ENCODE data around the gene SLC16A9. TPM values are rescaled to one million over a fixed set of nuclear protein-coding genes. Genes with fewer than 3 reads are reported as not detected.

The SLC16A9 gene
- polyA plus RNA-seq, 1 of the 3 experiments (the other 2 are of a cell fraction), result 4.7 TPM

DNA sequence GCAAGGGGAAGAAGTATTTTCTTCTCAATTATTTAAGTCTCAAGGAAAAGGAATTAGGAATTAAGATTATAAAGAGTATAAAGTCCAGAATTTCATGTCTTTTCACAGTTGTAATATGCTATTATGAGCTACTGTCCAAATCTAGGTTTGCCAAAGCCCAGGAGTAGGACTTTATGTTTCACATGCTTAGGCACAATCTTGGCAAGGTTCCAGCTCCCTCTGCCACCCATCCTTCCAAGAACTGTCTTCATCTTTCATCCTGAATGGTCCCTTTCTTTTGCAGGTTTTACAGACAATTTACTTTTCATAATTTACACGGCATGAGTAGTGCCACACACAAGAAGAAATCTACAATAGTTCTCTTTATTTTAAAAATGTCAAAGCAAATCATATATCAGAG lies 29.5 kb downstream of the SLC16A9 start:
- no peak overlapping the region for H3K27ac ChIP-seq (ENCODE audit: low read depth in 2 of 2, low read length in 1 of 2)
- peaks cover 6 to 7% of the 10 kb centered on the region in 2 experiments for H3K36me3 ChIP-seq (replicated peaks in 1 of 2; ENCODE audit: control insufficient read depth in 1 of 2, insufficient read depth in 2 of 2, low read length in 1 of 2)
- TF ChIP-seq GATA2 (CRISPR knock-in tag; IDR thresholded peaks at IDR 0.05) (no peak), NFIC (IDR thresholded peaks at IDR 0.05; ENCODE audit: borderline replicate concordance) (0 out of 2 replicates have a peak, but pooled peaks have one; percentile 15)
- H3K4me2 ChIP-seq, result no peak overlapping the region
- no peaks in the 10 kb centered on the region for H4K20me1 ChIP-seq (ENCODE audit: insufficient read depth)
- no peaks in the 10 kb centered on the region for H3K9me3 ChIP-seq
- no peak for DNase-seq
- H3F3A ChIP-seq (replicated peaks; ENCODE audit: insufficient read depth), result peaks cover 11% of the 10 kb centered on the region
- no peak overlapping the region for H3K9ac ChIP-seq
- H2AFZ ChIP-seq (ENCODE audit: low read depth), result no peak overlapping the region
- no peak overlapping the region for H3K4me3 ChIP-seq (ENCODE audit: low read depth in 2 of 2, low read length in 1 of 2)
- H3K4me1 ChIP-seq (ENCODE audit: control insufficient read depth in 1 of 2, insufficient read depth in 2 of 2, low read depth in 1 of 2, low read length in 1 of 2), result peaks cover 0 to 5% of the 10 kb centered on the region in 2 experiments; a peak in 1 of 4 replicates
- POLR2A ChIA-PET, result no interaction called here
- H3K9me2 ChIP-seq, result no peaks in the 10 kb centered on the region
- CTCF ChIA-PET, result interaction anchor here (1.3 to 1.7 kb wide), 3 partner anchors 9 to 150 kb away, joined by 3 to 5 read pairs (median 4); no protein-coding TSS in a partner anchor
- WGBS (ENCODE audit: low lambda C conversion rate), result 83% methylated on average over 1 of the region's 1 CpG
- H3K27me3 ChIP-seq (ENCODE audit: insufficient read depth), result no peaks in the 10 kb centered on the region
- H3K79me2 ChIP-seq (ENCODE audit: insufficient read depth), result no peaks in the 10 kb centered on the region

DNA sequence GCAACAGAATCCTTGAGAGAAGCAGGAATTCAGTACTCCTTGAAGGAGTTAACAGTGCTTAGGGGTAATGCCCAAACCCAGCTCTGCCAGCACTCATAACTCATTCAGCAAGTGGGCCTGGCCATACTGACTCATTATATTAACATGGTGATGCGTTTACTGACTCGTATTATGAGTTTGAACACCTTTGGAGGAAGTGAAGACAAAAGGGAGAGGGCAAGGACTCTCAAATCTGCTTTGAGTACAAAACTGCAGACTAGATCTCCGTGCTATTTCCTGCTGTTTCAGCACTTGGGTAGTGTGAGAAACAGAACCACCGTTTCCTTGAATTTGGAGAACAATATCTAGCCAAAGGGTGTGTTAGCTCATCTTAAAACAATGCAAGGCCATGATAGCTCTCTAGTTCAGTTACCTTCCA lies 30.8 kb downstream of the SLC16A9 start:
- Histone ChIP-seq H3K4me2 (no peak overlapping the region), H3F3A (replicated peaks; ENCODE audit: insufficient read depth) (peaks cover 17% of the 10 kb centered on the region), H3K79me2 (ENCODE audit: insufficient read depth) (no peaks in the 10 kb centered on the region), H3K27me3 (ENCODE audit: insufficient read depth) (no peaks in the 10 kb centered on the region), H3K4me3 (ENCODE audit: low read depth in 2 of 2, low read length in 1 of 2) (no peak overlapping the region), H3K27ac (ENCODE audit: low read depth in 2 of 2, low read length in 1 of 2) (peak overlapping the region in 1 of 2 experiments; percentile 2; a peak in 1 of 4 replicates), H3K9me2 (no peaks in the 10 kb centered on the region), H3K9ac (no peak overlapping the region), H3K36me3 (replicated peaks in 1 of 2; ENCODE audit: control insufficient read depth in 1 of 2, insufficient read depth in 2 of 2, low read length in 1 of 2) (peaks cover 6 to 7% of the 10 kb centered on the region in 2 experiments), H3K4me1 (ENCODE audit: control insufficient read depth in 1 of 2, insufficient read depth in 2 of 2, low read depth in 1 of 2, low read length in 1 of 2) (peaks cover 0 to 13% of the 10 kb centered on the region in 2 experiments; a peak in 1 of 4 replicates), H4K20me1 (ENCODE audit: insufficient read depth) (no peaks in the 10 kb centered on the region), H2AFZ (ENCODE audit: low read depth) (no peak overlapping the region; the same call in 1 of the 2 replicates), H3K9me3 (no peaks in the 10 kb centered on the region)
- TF ChIP-seq, protein P1, sequence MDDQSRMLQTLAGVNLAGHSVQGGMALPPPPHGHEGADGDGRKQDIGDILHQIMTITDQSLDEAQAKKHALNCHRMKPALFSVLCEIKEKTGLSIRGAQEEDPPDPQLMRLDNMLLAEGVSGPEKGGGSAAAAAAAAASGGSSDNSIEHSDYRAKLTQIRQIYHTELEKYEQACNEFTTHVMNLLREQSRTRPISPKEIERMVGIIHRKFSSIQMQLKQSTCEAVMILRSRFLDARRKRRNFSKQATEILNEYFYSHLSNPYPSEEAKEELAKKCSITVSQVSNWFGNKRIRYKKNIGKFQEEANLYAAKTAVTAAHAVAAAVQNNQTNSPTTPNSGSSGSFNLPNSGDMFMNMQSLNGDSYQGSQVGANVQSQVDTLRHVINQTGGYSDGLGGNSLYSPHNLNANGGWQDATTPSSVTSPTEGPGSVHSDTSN (IDR thresholded peaks at IDR 0.05), result peak; percentile 51
- TF ChIP-seq EZH2phosphoT487 (IDR thresholded peaks at IDR 0.05; ENCODE audit: borderline replicate concordance, low read depth) (no peak), FOSL2 (IDR thresholded peaks at IDR 0.05; ENCODE audit: borderline replicate concordance, low read depth) (no peak)
- ChIA-PET POLR2A (no interaction called here), CTCF (interaction anchor here (1.3 to 1.7 kb wide), 2 partner anchors 8 to 152 kb away, joined by 3 to 5 read pairs; no protein-coding TSS in a partner anchor)
- no peak for DNase-seq
- 43% methylated on average over 4 of the region's 4 CpGs for WGBS (ENCODE audit: low lambda C conversion rate)

DNA sequence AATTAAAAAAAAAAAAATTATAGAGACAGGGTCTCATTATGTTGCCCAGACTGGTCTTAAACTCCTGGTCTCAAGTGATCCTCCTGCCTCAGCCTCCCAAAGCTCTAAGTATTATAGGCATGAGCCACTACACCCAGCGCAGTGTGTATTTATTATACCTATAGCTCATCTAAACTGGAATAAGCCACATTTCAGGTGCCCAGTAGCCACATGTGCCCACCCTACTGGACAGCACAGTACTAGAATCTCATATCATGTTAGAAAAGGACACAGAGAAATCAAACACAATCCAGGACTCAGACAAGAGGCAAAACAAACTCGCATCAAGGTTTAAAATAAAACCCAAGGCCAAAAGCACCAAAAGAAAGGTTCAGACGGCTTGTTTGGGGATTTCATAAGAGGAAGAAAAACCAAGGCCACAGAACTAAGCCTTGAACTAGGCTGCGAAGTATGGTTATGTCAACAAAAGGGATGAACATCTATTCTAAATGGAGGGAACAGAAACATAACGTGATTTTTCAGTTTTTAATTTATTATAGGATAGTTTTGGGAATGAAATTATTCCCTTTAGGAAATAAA lies 32.3 kb downstream of the SLC16A9 start:
- Histone ChIP-seq H4K20me1 (ENCODE audit: insufficient read depth) (no peaks in the 10 kb centered on the region), H3K4me2 (no peak overlapping the region), H3F3A (replicated peaks; ENCODE audit: insufficient read depth) (peaks cover 6% of the 10 kb centered on the region), H3K4me1 (ENCODE audit: control insufficient read depth in 1 of 2, insufficient read depth in 2 of 2, low read depth in 1 of 2, low read length in 1 of 2) (peaks cover 0 to 13% of the 10 kb centered on the region in 2 experiments; a peak in 1 of 4 replicates), H3K27me3 (ENCODE audit: insufficient read depth) (no peaks in the 10 kb centered on the region), H3K36me3 (replicated peaks in 1 of 2; ENCODE audit: control insufficient read depth in 1 of 2, insufficient read depth in 2 of 2, low read length in 1 of 2) (peaks cover under 1 to 3% of the 10 kb centered on the region in 2 experiments), H3K79me2 (ENCODE audit: insufficient read depth) (no peaks in the 10 kb centered on the region), H3K4me3 (ENCODE audit: low read depth in 2 of 2, low read length in 1 of 2) (no peak overlapping the region), H3K9me2 (no peaks in the 10 kb centered on the region), H3K27ac (ENCODE audit: low read depth in 2 of 2, low read length in 1 of 2) (no peak overlapping the region), H3K9me3 (no peaks in the 10 kb centered on the region), H3K9ac (no peak overlapping the region), H2AFZ (ENCODE audit: low read depth) (no peak overlapping the region)
- ChIA-PET POLR2A (no interaction called here), CTCF (interaction anchor here (0.7 to 1.1 kb wide), 3 partner anchors 15 to 55 kb away, joined by 3 read pairs; partner anchors contain the start of gene SLC16A9)
- no peak for DNase-seq
- WGBS (ENCODE audit: low lambda C conversion rate), result 89% methylated on average over 5 of the region's 5 CpGs
- TF ChIP-seq EZH2phosphoT487 (IDR thresholded peaks at IDR 0.05; ENCODE audit: borderline replicate concordance, low read depth) (no peak), RXRA (IDR thresholded peaks at IDR 0.05; ENCODE audit: borderline replicate concordance, low read depth) (no peak), GABPA (IDR thresholded peaks at IDR 0.05; ENCODE audit: low read depth) (no peak), FOXM1 (IDR thresholded peaks at IDR 0.05; ENCODE audit: low read depth) (no peak), NRF1 (IDR thresholded peaks at IDR 0.05; ENCODE audit: low read depth, low read length) (no peak), JUND (IDR thresholded peaks at IDR 0.05) (no peak), EP300 (IDR thresholded peaks at IDR 0.05; ENCODE audit: borderline replicate concordance in 1 of 2, low read depth in 1 of 2, low read length in 1 of 2) (no peak), SIN3A (IDR thresholded peaks at IDR 0.05; ENCODE audit: borderline replicate concordance, low read depth, low read length) (no peak)
- TF ChIP-seq, protein P2, sequence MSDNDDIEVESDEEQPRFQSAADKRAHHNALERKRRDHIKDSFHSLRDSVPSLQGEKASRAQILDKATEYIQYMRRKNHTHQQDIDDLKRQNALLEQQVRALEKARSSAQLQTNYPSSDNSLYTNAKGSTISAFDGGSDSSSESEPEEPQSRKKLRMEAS (IDR thresholded peaks at IDR 0.05; ENCODE audit: low read depth), result no peak
- TF ChIP-seq, protein P3, sequence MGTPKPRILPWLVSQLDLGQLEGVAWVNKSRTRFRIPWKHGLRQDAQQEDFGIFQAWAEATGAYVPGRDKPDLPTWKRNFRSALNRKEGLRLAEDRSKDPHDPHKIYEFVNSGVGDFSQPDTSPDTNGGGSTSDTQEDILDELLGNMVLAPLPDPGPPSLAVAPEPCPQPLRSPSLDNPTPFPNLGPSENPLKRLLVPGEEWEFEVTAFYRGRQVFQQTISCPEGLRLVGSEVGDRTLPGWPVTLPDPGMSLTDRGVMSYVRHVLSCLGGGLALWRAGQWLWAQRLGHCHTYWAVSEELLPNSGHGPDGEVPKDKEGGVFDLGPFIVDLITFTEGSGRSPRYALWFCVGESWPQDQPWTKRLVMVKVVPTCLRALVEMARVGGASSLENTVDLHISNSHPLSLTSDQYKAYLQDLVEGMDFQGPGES (IDR thresholded peaks at IDR 0.05; ENCODE audit: low read depth, low read length), result no peak
- TF ChIP-seq, protein P4, sequence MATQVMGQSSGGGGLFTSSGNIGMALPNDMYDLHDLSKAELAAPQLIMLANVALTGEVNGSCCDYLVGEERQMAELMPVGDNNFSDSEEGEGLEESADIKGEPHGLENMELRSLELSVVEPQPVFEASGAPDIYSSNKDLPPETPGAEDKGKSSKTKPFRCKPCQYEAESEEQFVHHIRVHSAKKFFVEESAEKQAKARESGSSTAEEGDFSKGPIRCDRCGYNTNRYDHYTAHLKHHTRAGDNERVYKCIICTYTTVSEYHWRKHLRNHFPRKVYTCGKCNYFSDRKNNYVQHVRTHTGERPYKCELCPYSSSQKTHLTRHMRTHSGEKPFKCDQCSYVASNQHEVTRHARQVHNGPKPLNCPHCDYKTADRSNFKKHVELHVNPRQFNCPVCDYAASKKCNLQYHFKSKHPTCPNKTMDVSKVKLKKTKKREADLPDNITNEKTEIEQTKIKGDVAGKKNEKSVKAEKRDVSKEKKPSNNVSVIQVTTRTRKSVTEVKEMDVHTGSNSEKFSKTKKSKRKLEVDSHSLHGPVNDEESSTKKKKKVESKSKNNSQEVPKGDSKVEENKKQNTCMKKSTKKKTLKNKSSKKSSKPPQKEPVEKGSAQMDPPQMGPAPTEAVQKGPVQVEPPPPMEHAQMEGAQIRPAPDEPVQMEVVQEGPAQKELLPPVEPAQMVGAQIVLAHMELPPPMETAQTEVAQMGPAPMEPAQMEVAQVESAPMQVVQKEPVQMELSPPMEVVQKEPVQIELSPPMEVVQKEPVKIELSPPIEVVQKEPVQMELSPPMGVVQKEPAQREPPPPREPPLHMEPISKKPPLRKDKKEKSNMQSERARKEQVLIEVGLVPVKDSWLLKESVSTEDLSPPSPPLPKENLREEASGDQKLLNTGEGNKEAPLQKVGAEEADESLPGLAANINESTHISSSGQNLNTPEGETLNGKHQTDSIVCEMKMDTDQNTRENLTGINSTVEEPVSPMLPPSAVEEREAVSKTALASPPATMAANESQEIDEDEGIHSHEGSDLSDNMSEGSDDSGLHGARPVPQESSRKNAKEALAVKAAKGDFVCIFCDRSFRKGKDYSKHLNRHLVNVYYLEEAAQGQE (IDR thresholded peaks at IDR 0.05; ENCODE audit: low read depth, low read length), result no peak
